ENCODE data around the gene WNT11. TPM values are rescaled to one million over a fixed set of nuclear protein-coding genes. Genes with fewer than 3 reads are reported as not detected.

The WNT11 gene
- polyA plus RNA-seq, 1 of the 3 experiments (the other 2 are of a cell fraction): 0.43 TPM

GRCh38 chr11:76193219-76193618, 13.1 kb downstream of the WNT11 start (continued):
- no peak for TF ChIP-seq SMC3 (IDR thresholded peaks at IDR 0.05; ENCODE audit: low read depth, low read length)
- no peak for TF ChIP-seq FOXJ3 (CRISPR knock-in tag; IDR thresholded peaks at IDR 0.05)
- no peak for TF ChIP-seq GATA2 (CRISPR knock-in tag; IDR thresholded peaks at IDR 0.05)
- TF ChIP-seq ELF1 (IDR thresholded peaks at IDR 0.05): no peak
- no peak for TF ChIP-seq PBX3 (IDR thresholded peaks at IDR 0.05)
- TF ChIP-seq NFIC (IDR thresholded peaks at IDR 0.05; ENCODE audit: borderline replicate concordance): no peak
- no peak for TF ChIP-seq TEAD4 (IDR thresholded peaks at IDR 0.05; ENCODE audit: borderline replicate concordance, insufficient read depth)
- no peak for TF ChIP-seq MAX (IDR thresholded peaks at IDR 0.05; ENCODE audit: low read depth)
- TF ChIP-seq NRF1 (IDR thresholded peaks at IDR 0.05; ENCODE audit: low read depth, low read length): no peak
- no peak for TF ChIP-seq POLR2AphosphoS5 (IDR thresholded peaks at IDR 0.05; ENCODE audit: low read depth, low read length)
- no peak for TF ChIP-seq RXRA (IDR thresholded peaks at IDR 0.05; ENCODE audit: borderline replicate concordance, low read depth)
- TF ChIP-seq YY1 (IDR thresholded peaks at IDR 0.05; ENCODE audit: low read depth): no peak
- no peak for TF ChIP-seq MXI1 (IDR thresholded peaks at IDR 0.05; ENCODE audit: low read depth, low read length)

GRCh38 chr11:76190376-76190775, 15.9 kb downstream of the WNT11 start:
- DNase-seq: peak; percentile 68
- H3K9me2 ChIP-seq: no peaks in the 10 kb centered on the region
- no peaks in the 10 kb centered on the region for H3K36me3 ChIP-seq (replicated peaks in 1 of 2; ENCODE audit: control insufficient read depth in 1 of 2, insufficient read depth in 2 of 2, low read length in 1 of 2)
- no peak for TF ChIP-seq TCF12 (IDR thresholded peaks at IDR 0.05)
- no peak for TF ChIP-seq GATA2 (CRISPR knock-in tag; IDR thresholded peaks at IDR 0.05)
- TF ChIP-seq CTCF (IDR thresholded peaks at IDR 0.05): no peak
- TF ChIP-seq NRF1 (IDR thresholded peaks at IDR 0.05; ENCODE audit: low read depth, low read length): no peak
- TF ChIP-seq NFIC (IDR thresholded peaks at IDR 0.05; ENCODE audit: borderline replicate concordance): no peak
- TF ChIP-seq MXI1 (IDR thresholded peaks at IDR 0.05; ENCODE audit: low read depth, low read length): no peak
- TF ChIP-seq RAD21 (IDR thresholded peaks at IDR 0.05; ENCODE audit: low read length): no peak
- no peak for TF ChIP-seq GABPA (IDR thresholded peaks at IDR 0.05; ENCODE audit: low read depth)
- H4K20me1 ChIP-seq (ENCODE audit: insufficient read depth): no peaks in the 10 kb centered on the region
- POLR2A ChIA-PET: no interaction called here
- no peak overlapping the region for H3K9ac ChIP-seq
- no peak overlapping the region for H3K4me2 ChIP-seq
- no peak overlapping the region; a peak in 1 of 4 replicates for H3K27ac ChIP-seq (ENCODE audit: low read depth in 2 of 2, low read length in 1 of 2)
- CTCF ChIA-PET: interaction anchor here (1.0 to 9.9 kb wide), 3 partner anchors 17 to 294 kb away, joined by 3 to 94 read pairs (median 5); partner anchors contain the start of gene WNT11
- no peak overlapping the region for H2AFZ ChIP-seq (ENCODE audit: low read depth)
- no peaks in the 10 kb centered on the region for H3K27me3 ChIP-seq (ENCODE audit: insufficient read depth)
- no peaks in the 10 kb centered on the region for H3K9me3 ChIP-seq
- no peak overlapping the region for H3K4me3 ChIP-seq (ENCODE audit: low read depth in 2 of 2, low read length in 1 of 2)
- H3K4me1 ChIP-seq (ENCODE audit: control insufficient read depth in 1 of 2, insufficient read depth in 2 of 2, low read depth in 1 of 2, low read length in 1 of 2): peaks cover 0 to 29% of the 10 kb centered on the region in 2 experiments; a peak in 1 of 4 replicates
- 28% methylated on average over 7 of the region's 7 CpGs for WGBS (ENCODE audit: low lambda C conversion rate)
- no peaks in the 10 kb centered on the region for H3F3A ChIP-seq (replicated peaks; ENCODE audit: insufficient read depth)
- H3K79me2 ChIP-seq (ENCODE audit: insufficient read depth): no peaks in the 10 kb centered on the region
